Nephron (organoid): ENCODE measurements around the gene JPT1.
"Not testable (repeated sequence)": the region's sequence is repeated elsewhere in the genome, so short reads cannot be mapped to it uniquely, and the experiment has no call there.

Source experiments
- H3K27ac Mint-ChIP-seq, 3 experiments: 2 replicates each; pipeline ENCODE4 v1.8.0; 2020; ENCODE audit warnings: mixed read lengths in 3 of 3, mild to moderate bottlenecking in 2 of 3, moderate library complexity in 1 of 3
- H3K27me3 Mint-ChIP-seq: 2 replicates; pipeline ENCODE4 v1.8.0; 2021; ENCODE audit warnings: low read depth, mild to moderate bottlenecking, moderate library complexity, mixed read lengths
- H3K36me3 Mint-ChIP-seq: 2 replicates; pipeline ENCODE4 v1.8.0; 2020; ENCODE audit warnings: low read depth, mixed read lengths
- H3K4me1 Mint-ChIP-seq: 2 replicates; pipeline ENCODE4 v1.8.0; 2020; ENCODE audit warnings: mixed read lengths
- H3K4me3 Mint-ChIP-seq, 3 experiments: 2 replicates each; pipeline ENCODE4 v1.8.0; 2020; ENCODE audit warnings: mild to moderate bottlenecking in 3 of 3, mixed read lengths in 3 of 3, moderate library complexity in 2 of 3
- H3K9me3 Mint-ChIP-seq: 2 replicates; pipeline ENCODE4 v1.8.0; 2020; ENCODE audit warnings: mixed read lengths
- CTCF ChIP-seq, 3 experiments: fragments of 200-600 bp; sonication (generic); IDR thresholded peaks; one replicate each; pipeline ENCODE4 v1.5.0; 2021; ENCODE audit warnings: antibody characterized with exemption in 3 of 3; ENCODE audit not compliant: unreplicated experiment in 3 of 3

JPT1 gene

GRCh38 chr17:75178453-75178852, 24.1 kb upstream of the JPT1 start:
- Mint-ChIP-seq H3K27me3 (no peaks in the 10 kb centered on the region), H3K36me3 (peaks cover 43% of the 10 kb centered on the region), H3K4me3 (no peak overlapping the region), H3K9me3 (no peaks in the 10 kb centered on the region), H3K27ac (no peak overlapping the region), H3K4me1 (peaks cover 16% of the 10 kb centered on the region)
- no peak for TF ChIP-seq CTCF (IDR thresholded peaks at IDR 0.05; ENCODE audit: unreplicated experiment in 3 of 3)

GRCh38 chr17:75176625-75177024, 22.3 kb upstream of the JPT1 start:
- no peak overlapping the region for H3K4me3 Mint-ChIP-seq
- H3K9me3 Mint-ChIP-seq: no peaks in the 10 kb centered on the region

GRCh38 chr17:75174996-75175395, 20.7 kb upstream of the JPT1 start:
- Mint-ChIP-seq H3K36me3 (peaks cover 53% of the 10 kb centered on the region), H3K4me1 (no peaks in the 10 kb centered on the region), H3K27me3 (no peaks in the 10 kb centered on the region), H3K4me3 (no peak overlapping the region), H3K9me3 (no peaks in the 10 kb centered on the region), H3K27ac (no peak overlapping the region)
- TF ChIP-seq CTCF (IDR thresholded peaks at IDR 0.05; ENCODE audit: unreplicated experiment in 3 of 3): no peak

More at GRCh38 chr17:75176625-75177024, 22.3 kb upstream of the JPT1 start:
- Mint-ChIP-seq H3K4me1 (peaks cover 9% of the 10 kb centered on the region), H3K36me3 (peaks cover 57% of the 10 kb centered on the region), H3K27ac (no peak overlapping the region), H3K27me3 (no peaks in the 10 kb centered on the region)
- TF ChIP-seq CTCF (IDR thresholded peaks at IDR 0.05; ENCODE audit: unreplicated experiment in 3 of 3): no peak

GRCh38 chr17:75173526-75173925, 19.2 kb upstream of the JPT1 start:
- H3K27me3 Mint-ChIP-seq: no peaks in the 10 kb centered on the region

GRCh38 chr17:75168998-75169397, 14.7 kb upstream of the JPT1 start:
- H3K27ac Mint-ChIP-seq: no peak overlapping the region
- H3K27me3 Mint-ChIP-seq: no peaks in the 10 kb centered on the region
- no peak for TF ChIP-seq CTCF (IDR thresholded peaks at IDR 0.05; ENCODE audit: unreplicated experiment in 3 of 3)
- H3K4me3 Mint-ChIP-seq: no peak overlapping the region
- no peaks in the 10 kb centered on the region for H3K4me1 Mint-ChIP-seq
- no peaks in the 10 kb centered on the region for H3K9me3 Mint-ChIP-seq
- peaks cover 58% of the 10 kb centered on the region for H3K36me3 Mint-ChIP-seq

More at GRCh38 chr17:75173526-75173925, 19.2 kb upstream of the JPT1 start:
- Mint-ChIP-seq H3K4me3 (no peak overlapping the region), H3K27ac (no peak overlapping the region), H3K36me3 (peaks cover 46% of the 10 kb centered on the region), H3K4me1 (no peaks in the 10 kb centered on the region), H3K9me3 (no peaks in the 10 kb centered on the region)
- TF ChIP-seq CTCF (IDR thresholded peaks at IDR 0.05; ENCODE audit: unreplicated experiment in 3 of 3): no peak

- H3K4me1 Mint-ChIP-seq, H3K4me3 Mint-ChIP-seq, H3K9me3 Mint-ChIP-seq, H3K27me3 Mint-ChIP-seq, H3K27ac Mint-ChIP-seq: not testable (repeated sequence)
- peaks cover 43% of the 10 kb centered on the region for H3K36me3 Mint-ChIP-seq
Observed at GRCh38 chr17:75164606-75165005, 10.3 kb upstream of the JPT1 start.
